HG03354 (cell line): ENCODE data around the gene AP4M1.

ENCODE experiments used
- ATAC-seq: cut with Tn5 transposase; IDR thresholded peaks from one replicate; pipeline ENCODE4 v1.9.1; 2021; ENCODE audit warnings: mild to moderate bottlenecking; ENCODE audit not compliant: unreplicated experiment, poor library complexity, severe bottlenecking

AP4M1 gene

GRCh38 chr7:100155553-100156317 lies 54.3 kb downstream of the AP4M1 start:
- no peak for ATAC-seq

GRCh38 chr7:100156331-100157068 lies 55.1 kb downstream of the AP4M1 start:
- no peak for ATAC-seq

DNA sequence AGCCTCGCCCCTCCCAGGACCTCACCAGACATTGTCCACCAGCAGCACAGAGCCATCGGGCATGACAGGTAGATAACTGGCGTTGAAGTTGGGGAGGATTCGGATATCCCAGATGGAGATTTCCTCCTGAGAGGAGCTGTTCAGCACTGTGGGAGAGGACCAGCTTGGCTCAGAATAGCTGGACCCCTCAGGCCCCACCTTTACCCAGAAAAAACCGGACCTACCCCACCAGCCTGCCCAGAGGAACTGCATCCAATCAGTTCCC lies 55.6 kb downstream of the AP4M1 start:
- no peak for ATAC-seq

GRCh38 chr7:100157334-100158228 lies 56.1 kb downstream of the AP4M1 start:
- ATAC-seq, result no peak
